Endothelial cell of umbilical vein (primary cell): ENCODE measurements around the gene FCN2. TPM values are rescaled to one million over a fixed set of nuclear protein-coding genes. Genes with fewer than 3 reads are reported as not detected.

Source experiments
- BruUV-seq: library from RNA; stranded (reverse); fragments of 400-500 nt; replicated peaks from 2 replicates; lab custom pipeline; 2021; lab: Mats Ljungman, UMichigan
- CTCF ChIA-PET: fragments of 300-600, 350-600 bp; sonication (Branson Sonifier 250); formaldehyde crosslinking; loops from one replicate; lab custom pipeline; 2021; ENCODE audit warnings: antibody characterized with exemption, inconsistent platforms; lab: Charles Lee
- POLR2A ChIA-PET: fragments of 300-600, 350-600 bp; sonication (Branson Sonifier 250); formaldehyde crosslinking; loops from one replicate; lab custom pipeline; 2021; ENCODE audit warnings: antibody characterized with exemption, inconsistent platforms; lab: Charles Lee
- DNase-seq: peaks from one replicate; pipeline ENCODE4 v3.0.0-alpha.2; 2011; ENCODE audit warnings: low read depth, low spot score
- FAIRE-seq: peaks from 2 replicates; lab custom pipeline; 2011; peaks lifted over from hg19 to GRCh38; lab: Jason Lieb, UNC
- H2AFZ ChIP-seq: 2 replicates; pipeline ENCODE4 v1.6.0; 2012; ENCODE audit warnings: low read depth, low read length, control low read depth, inconsistent platforms
- H3K27ac ChIP-seq: 2 replicates; pipeline ENCODE4 v1.5.1; 2011; ENCODE audit warnings: low read depth, mild to moderate bottlenecking, control low read depth, low read length, moderate library complexity; ENCODE audit not compliant: insufficient read depth
- H3K27me3 ChIP-seq, 2 experiments: 2 replicates each; pipeline versions ENCODE4 v1.6.0 to v1.6.1; 2011; ENCODE audit warnings: low read length in 2 of 2, mixed read lengths in 1 of 2; ENCODE audit not compliant: control insufficient read depth in 2 of 2, insufficient read depth in 2 of 2
- H3K36me3 ChIP-seq, 2 experiments: 2 replicates in 1 of 2; 3 replicates in 1 of 2; pipeline ENCODE4 v1.5.1; 2011; ENCODE audit warnings: low read length in 2 of 2, mild to moderate bottlenecking in 1 of 2, moderate library complexity in 1 of 2; ENCODE audit not compliant: control insufficient read depth in 2 of 2, insufficient read depth in 2 of 2; ENCODE audit errors: extremely low read depth in 1 of 2
- H3K4me1 ChIP-seq: 3 replicates; pipeline ENCODE4 v1.5.1; 2011; ENCODE audit warnings: mild to moderate bottlenecking, low read length; ENCODE audit not compliant: control insufficient read depth, insufficient read depth; ENCODE audit errors: extremely low read depth
- H3K4me2 ChIP-seq: 2 replicates; pipeline ENCODE4 v1.6.1; 2011; ENCODE audit warnings: low read length, control low read depth, mixed read lengths; ENCODE audit not compliant: insufficient read depth
- H3K4me3 ChIP-seq, 3 experiments: fragments of 200-600 bp in 1 of 3; sonication (generic), shearing (Covaris generic) in 1 of 3; replicated peaks in 1 of 3; 2 replicates each; pipeline ENCODE4 v1.5.1; 2011 to 2016; ENCODE audit warnings: control low read depth in 3 of 3, low read length in 3 of 3, mild to moderate bottlenecking in 2 of 3, inconsistent platforms in 1 of 3, low read depth in 1 of 3, moderate library complexity in 1 of 3; ENCODE audit not compliant: insufficient read depth in 1 of 3
- H3K79me2 ChIP-seq: 2 replicates; pipeline ENCODE4 v1.6.0; 2012; ENCODE audit warnings: low read length, inconsistent platforms; ENCODE audit not compliant: control insufficient read depth, insufficient read depth
- H3K9ac ChIP-seq: replicated peaks from 2 replicates; pipeline ENCODE3; 2011; ENCODE audit warnings: low read length, control low read depth; ENCODE audit not compliant: insufficient read depth; ENCODE audit errors: extremely low read depth
- H3K9me1 ChIP-seq: replicated peaks from 3 replicates; pipeline ENCODE4 v1.6.0; 2011; ENCODE audit warnings: mild to moderate bottlenecking, low read length; ENCODE audit not compliant: control insufficient read depth, insufficient read depth; ENCODE audit errors: extremely low read depth
- H3K9me3 ChIP-seq: replicated peaks from 2 replicates; pipeline ENCODE4 v1.5.1; 2012; ENCODE audit warnings: low read length, inconsistent platforms; ENCODE audit not compliant: control insufficient read depth, insufficient read depth
- H4K20me1 ChIP-seq: replicated peaks from 2 replicates; pipeline ENCODE3; 2011; ENCODE audit warnings: mild to moderate bottlenecking, low read length; ENCODE audit not compliant: control insufficient read depth, insufficient read depth; ENCODE audit errors: extremely low read depth
- CTCF ChIP-seq, 2 donors: IDR thresholded peaks; 1 replicate in 1 of 2; 2 replicates in 1 of 2; pipeline ENCODE4 v1.5.1; 2011; ENCODE audit warnings: low read length in 2 of 2, mild to moderate bottlenecking in 2 of 2, moderate library complexity in 2 of 2, control low read depth in 1 of 2, inconsistent platforms in 1 of 2, low read depth in 1 of 2; ENCODE audit not compliant: insufficient read depth in 1 of 2; ENCODE audit errors: extremely low read depth in 1 of 2
- EZH2 ChIP-seq: IDR thresholded peaks from 2 replicates; pipeline ENCODE4 v1.6.1; 2012; ENCODE audit warnings: borderline replicate concordance, low read depth, mild to moderate bottlenecking, moderate library complexity, low read length, inconsistent platforms; ENCODE audit not compliant: severe bottlenecking
- FOS ChIP-seq: IDR thresholded peaks from 2 replicates; pipeline ENCODE4 v1.6.1; 2011; ENCODE audit warnings: mild to moderate bottlenecking, low read length, moderate library complexity, borderline replicate concordance; ENCODE audit not compliant: insufficient read depth
- GATA2 ChIP-seq: IDR thresholded peaks from 2 replicates; pipeline ENCODE4 v1.7.0; 2011; ENCODE audit warnings: low read depth, mild to moderate bottlenecking, moderate library complexity, mixed read lengths, low read length; ENCODE audit not compliant: insufficient read length, insufficient read depth
- JUN ChIP-seq: IDR thresholded peaks from 2 replicates; pipeline ENCODE4 v1.6.1; 2011; ENCODE audit warnings: borderline replicate concordance, low read depth; ENCODE audit not compliant: insufficient read length, insufficient read depth
- MYC ChIP-seq: IDR thresholded peaks from one replicate; pipeline ENCODE4 v1.6.1; 2011; ENCODE audit warnings: mild to moderate bottlenecking, low read depth, low read length
- POLR2A ChIP-seq: IDR thresholded peaks from 2 replicates; pipeline ENCODE4 v1.6.1; 2012; ENCODE audit warnings: low read depth, mild to moderate bottlenecking, control low read depth, low read length
- POLR2AphosphoS5 ChIP-seq: IDR thresholded peaks from 2 replicates; pipeline ENCODE4 v1.6.1; 2012; ENCODE audit warnings: low read depth, mild to moderate bottlenecking, control low read depth, low read length, moderate library complexity; ENCODE audit not compliant: insufficient read depth
- dilution Hi-C: fragments of 300-500 bp; cut with MboI; formaldehyde crosslinking; loops from one replicate; pipeline ENCODE4 v1.15.0; 2019; ENCODE audit warnings: low sequenced_read_pairs; ENCODE audit not compliant: extremely low pct_ligation_motif_present
- intact Hi-C: fragments of 100-400 bp; cut with micrococcal nuclease; formaldehyde crosslinking; loops from one replicate; pipeline ENCODE4 v1.10.0; 2022
- polyA plus RNA-seq, 4 experiments: library from polyadenylated mRNA; depleted of rRNA in 3 of 4; stranded (reverse) in 3 of 4; unstranded in 1 of 4; fragments of >200 nt; gene quantifications; 2 replicates each; pipeline versions ENCODE4 v1.2.1 to v1.2.3, GENCODE V29; 2011 to 2012; ENCODE audit warnings: missing spikeins in 1 of 4
- total RNA-seq: library from RNA; stranded (reverse); gene quantifications from 2 replicates; pipeline ENCODE4 v1.2.3, GENCODE V29; 2021
- TF ChIP-seq, protein P1 (sequence below): IDR thresholded peaks from 2 replicates; pipeline ENCODE4 v1.6.1; 2011; ENCODE audit not compliant: insufficient read depth, insufficient read length

Gene FCN2
- total and polyA plus RNA-seq, 2 donors (not counting 3 experiments of a cell fraction or from before 2014, with no cell fraction given): not detected

DNA sequence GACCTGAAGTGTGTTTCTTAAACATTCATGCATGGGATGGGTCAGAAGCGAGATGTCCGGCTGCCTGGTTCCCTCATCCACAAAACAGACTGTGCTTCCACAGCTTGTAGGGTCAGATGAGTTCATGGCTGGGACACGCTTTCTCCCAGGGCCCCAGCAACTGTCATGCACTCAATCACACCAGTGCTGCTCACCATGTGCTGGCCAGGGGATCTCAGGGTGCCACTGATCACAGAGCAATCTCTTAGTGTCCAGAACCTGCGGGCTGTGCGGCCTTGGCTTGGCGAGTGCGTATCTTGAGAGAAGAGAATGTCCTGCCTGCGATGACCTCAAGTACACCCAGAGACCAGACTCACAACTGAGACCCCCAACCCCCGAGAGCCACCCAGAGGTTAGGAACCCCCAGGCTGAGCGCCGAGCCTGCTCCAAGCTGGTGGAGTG lies 26.0 kb upstream of the FCN2 start:
- FAIRE-seq: no peak
- no peaks in the 10 kb centered on the region for H3K9me1 ChIP-seq
- no peaks in the 10 kb centered on the region for H4K20me1 ChIP-seq

More for the DNA sequence above, 26.0 kb upstream of the FCN2 start:
- intact Hi-C loops: no loop called here
- H3K4me1 ChIP-seq: no peaks in the 10 kb centered on the region
- H3K9me3 ChIP-seq: no peaks in the 10 kb centered on the region
- no peak for DNase-seq
- POLR2A ChIA-PET: no interaction called here
- no peak overlapping the region for H3K9ac ChIP-seq
- H3K4me3 ChIP-seq: no peak overlapping the region
- BruUV-seq: no TSS peak
- dilution Hi-C loops: no loop called here
- no peaks in the 10 kb centered on the region for H3K79me2 ChIP-seq
- no peak for TF ChIP-seq JUN
- TF ChIP-seq, protein P1, sequence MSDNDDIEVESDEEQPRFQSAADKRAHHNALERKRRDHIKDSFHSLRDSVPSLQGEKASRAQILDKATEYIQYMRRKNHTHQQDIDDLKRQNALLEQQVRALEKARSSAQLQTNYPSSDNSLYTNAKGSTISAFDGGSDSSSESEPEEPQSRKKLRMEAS: no peak
- no peak for TF ChIP-seq CTCF (IDR thresholded peaks at IDR 0.05; ENCODE audit: extremely low read depth in 1 of 2, insufficient read depth in 1 of 2, low read depth in 1 of 2, low read length in 2 of 2)
- TF ChIP-seq FOS: no peak
- no peak for TF ChIP-seq GATA2
- no peak for TF ChIP-seq MYC
- TF ChIP-seq EZH2: no peak
- no peak for TF ChIP-seq POLR2AphosphoS5
- no peak for TF ChIP-seq POLR2A
- H3K4me2 ChIP-seq: no peak overlapping the region
- CTCF ChIA-PET: no interaction called here
- H2AFZ ChIP-seq: no peak overlapping the region
- H3K36me3 ChIP-seq: no peaks in the 10 kb centered on the region
- no peak overlapping the region for H3K27ac ChIP-seq
- H3K27me3 ChIP-seq: no peaks in the 10 kb centered on the region
